Neural progenitor cell (in vitro differentiated cells): ENCODE data around the gene RSPH6A. TPM values are rescaled to one million over a fixed set of nuclear protein-coding genes. Genes with fewer than 3 reads are reported as not detected.

ENCODE experiments used
- DNase-seq: peaks from one replicate; pipeline ENCODE4 v3.0.0-alpha.2; 2016; ENCODE audit warnings: low spot score
- H2AFZ ChIP-seq: fragments of 200-600 bp; sonication (generic); replicated peaks from 2 replicates; pipeline ENCODE4 v1.6.1; 2016; ENCODE audit warnings: antibody characterized with exemption
- H3F3A ChIP-seq: fragments of 200-600 bp; sonication (generic); 2 replicates; pipeline ENCODE4 v1.6.1; 2016; ENCODE audit warnings: antibody characterized with exemption, low read depth
- H3K27ac ChIP-seq: fragments of 200-600 bp; sonication (generic); 2 replicates; pipeline ENCODE4 v1.5.1; 2016; ENCODE audit warnings: mild to moderate bottlenecking
- H3K27me3 ChIP-seq: fragments of 200-600 bp; sonication (generic); 2 replicates; pipeline ENCODE4 v1.6.1; 2016; ENCODE audit warnings: mild to moderate bottlenecking, moderate library complexity
- H3K36me3 ChIP-seq: fragments of 200-600 bp; sonication (generic); 2 replicates; pipeline ENCODE4 v1.5.1; 2016
- H3K4me1 ChIP-seq: fragments of 200-600 bp; sonication (generic); 2 replicates; pipeline ENCODE4 v1.6.1; 2016; ENCODE audit warnings: mixed run types
- H3K4me2 ChIP-seq: fragments of 200-600 bp; sonication (generic); 2 replicates; pipeline ENCODE4 v1.6.1; 2016
- H3K4me3 ChIP-seq: fragments of 200-600 bp; sonication (generic); 2 replicates; pipeline ENCODE4 v1.5.1; 2016
- H3K79me2 ChIP-seq: fragments of 200-600 bp; sonication (generic); 2 replicates; pipeline ENCODE4 v1.6.1; 2016; ENCODE audit warnings: low read depth
- H3K9ac ChIP-seq: fragments of 200-600 bp; sonication (generic); 2 replicates; pipeline ENCODE4 v1.6.1; 2016
- H3K9me3 ChIP-seq: fragments of 200-600 bp; sonication (generic); 2 replicates; pipeline ENCODE4 v1.5.1; 2016; ENCODE audit warnings: low read depth
- H4K20me1 ChIP-seq: fragments of 200-600 bp; sonication (generic); 2 replicates; pipeline ENCODE4 v1.6.1; 2016; ENCODE audit warnings: low read depth
- H3K27ac Mint-ChIP-seq: 3 replicates; pipeline ENCODE4 v1.8.0; 2021; ENCODE audit warnings: mixed read lengths
- H3K27me3 Mint-ChIP-seq: 2 replicates; pipeline ENCODE4 v1.8.0; 2022; ENCODE audit warnings: low read depth, mild to moderate bottlenecking, inconsistent platforms, moderate library complexity, mixed read lengths; ENCODE audit not compliant: insufficient read depth
- H3K36me3 Mint-ChIP-seq: 3 replicates; pipeline ENCODE4 v1.8.0; 2021; ENCODE audit warnings: mixed read lengths
- H3K4me1 Mint-ChIP-seq: 3 replicates; pipeline ENCODE4 v1.8.0; 2021; ENCODE audit warnings: mixed read lengths
- H3K4me3 Mint-ChIP-seq: 3 replicates; pipeline ENCODE4 v1.8.0; 2021; ENCODE audit warnings: mild to moderate bottlenecking, moderate library complexity, mixed read lengths
- H3K9me3 Mint-ChIP-seq: 3 replicates; pipeline ENCODE4 v1.8.0; 2020; ENCODE audit warnings: mixed read lengths
- EZH2 ChIP-seq: fragments of 200-600 bp; sonication (generic); IDR thresholded peaks from 2 replicates; pipeline ENCODE4 v1.6.1; 2017; ENCODE audit warnings: antibody characterized with exemption, mild to moderate bottlenecking, moderate library complexity
- EZH2phosphoT487 ChIP-seq: fragments of 200-600 bp; sonication (generic); IDR thresholded peaks from 2 replicates; pipeline ENCODE4 v1.6.1; 2017; ENCODE audit warnings: antibody characterized with exemption
- total RNA-seq: library from RNA; depleted of rRNA; stranded (reverse); fragments of >200 nt; gene quantifications from 2 replicates; pipeline ENCODE4 v1.2.3, GENCODE V29; 2015; ENCODE audit warnings: low replicate concordance
- TF ChIP-seq, protein P1 (sequence below): fragments of 200-600 bp; sonication (generic); IDR thresholded peaks from 2 replicates; pipeline ENCODE4 v1.5.1; 2017; ENCODE audit warnings: antibody characterized with exemption, mild to moderate bottlenecking

The RSPH6A gene
- total RNA-seq, 1 donor from 2014 or later = not detected

DNA sequence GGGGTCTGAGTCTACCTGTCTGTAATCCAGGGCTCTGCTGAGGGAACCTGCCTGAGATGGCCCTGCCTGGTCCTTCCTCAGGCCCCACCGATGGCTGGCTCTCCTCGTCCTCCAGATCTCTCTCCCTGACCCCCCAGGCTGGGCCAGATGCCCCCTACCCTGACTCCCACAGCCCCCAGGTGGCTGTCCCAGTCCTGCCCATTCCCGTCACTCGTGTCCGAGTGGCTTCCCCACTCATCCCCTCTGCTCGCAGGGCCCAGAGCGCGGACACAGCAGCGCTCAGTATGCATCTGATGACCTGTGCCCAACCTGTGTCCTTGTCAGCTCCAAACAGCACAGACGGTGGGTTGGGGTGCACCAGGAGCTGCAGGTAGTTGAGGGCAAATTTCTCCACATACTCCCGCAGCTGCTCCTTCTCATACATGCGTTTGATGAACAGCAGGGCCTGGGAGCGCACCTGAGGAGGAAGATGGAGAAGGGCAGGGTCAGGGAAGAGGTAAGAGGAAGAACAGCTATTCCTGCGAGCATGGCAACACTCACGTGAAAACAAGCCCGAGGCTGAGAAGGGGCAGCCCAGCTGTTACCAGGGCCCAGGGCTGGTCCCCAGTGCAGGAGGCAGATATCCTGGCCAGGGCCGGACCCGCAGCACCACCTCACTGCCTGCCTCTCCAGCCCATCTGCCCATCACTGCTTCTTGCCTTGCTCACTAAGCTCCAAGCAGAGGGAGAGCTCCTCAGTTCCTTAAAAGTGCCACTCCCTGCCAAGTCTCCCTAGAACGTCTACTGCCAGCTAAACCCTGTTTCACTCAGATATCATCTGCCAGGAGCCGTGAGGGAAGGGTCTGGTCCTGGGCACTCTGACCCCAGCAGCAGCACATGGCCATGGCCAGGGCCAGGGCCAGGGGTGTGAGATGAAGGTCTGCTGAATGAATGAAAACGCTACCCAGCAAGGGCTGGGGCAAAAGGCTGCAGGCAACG, 11.1 kb upstream of the RSPH6A start:
- Mint-ChIP-seq H3K27ac (peak overlapping the region; percentile 29), H3K9me3 (no peaks in the 10 kb centered on the region), H3K4me3 (no peak overlapping the region), H3K4me1 (peaks cover 4% of the 10 kb centered on the region), H3K27me3 (peaks cover 11% of the 10 kb centered on the region), H3K36me3 (peaks cover 29% of the 10 kb centered on the region)
- TF ChIP-seq, protein P1, sequence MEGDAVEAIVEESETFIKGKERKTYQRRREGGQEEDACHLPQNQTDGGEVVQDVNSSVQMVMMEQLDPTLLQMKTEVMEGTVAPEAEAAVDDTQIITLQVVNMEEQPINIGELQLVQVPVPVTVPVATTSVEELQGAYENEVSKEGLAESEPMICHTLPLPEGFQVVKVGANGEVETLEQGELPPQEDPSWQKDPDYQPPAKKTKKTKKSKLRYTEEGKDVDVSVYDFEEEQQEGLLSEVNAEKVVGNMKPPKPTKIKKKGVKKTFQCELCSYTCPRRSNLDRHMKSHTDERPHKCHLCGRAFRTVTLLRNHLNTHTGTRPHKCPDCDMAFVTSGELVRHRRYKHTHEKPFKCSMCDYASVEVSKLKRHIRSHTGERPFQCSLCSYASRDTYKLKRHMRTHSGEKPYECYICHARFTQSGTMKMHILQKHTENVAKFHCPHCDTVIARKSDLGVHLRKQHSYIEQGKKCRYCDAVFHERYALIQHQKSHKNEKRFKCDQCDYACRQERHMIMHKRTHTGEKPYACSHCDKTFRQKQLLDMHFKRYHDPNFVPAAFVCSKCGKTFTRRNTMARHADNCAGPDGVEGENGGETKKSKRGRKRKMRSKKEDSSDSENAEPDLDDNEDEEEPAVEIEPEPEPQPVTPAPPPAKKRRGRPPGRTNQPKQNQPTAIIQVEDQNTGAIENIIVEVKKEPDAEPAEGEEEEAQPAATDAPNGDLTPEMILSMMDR = no peak
- no peak for TF ChIP-seq EZH2phosphoT487
- TF ChIP-seq EZH2 = no peak
- DNase-seq = no peak
- no peaks in the 10 kb centered on the region for H3K36me3 ChIP-seq
- H3F3A ChIP-seq = no peaks in the 10 kb centered on the region
- no peaks in the 10 kb centered on the region for H4K20me1 ChIP-seq
- no peak overlapping the region for H2AFZ ChIP-seq
- no peaks in the 10 kb centered on the region for H3K9me3 ChIP-seq
- no peak overlapping the region for H3K4me3 ChIP-seq
- H3K4me2 ChIP-seq = no peak overlapping the region
- H3K9ac ChIP-seq = no peak overlapping the region
- H3K27ac ChIP-seq = no peak overlapping the region
- H3K4me1 ChIP-seq = no peaks in the 10 kb centered on the region
- H3K79me2 ChIP-seq = no peaks in the 10 kb centered on the region
- H3K27me3 ChIP-seq = no peaks in the 10 kb centered on the region

DNA sequence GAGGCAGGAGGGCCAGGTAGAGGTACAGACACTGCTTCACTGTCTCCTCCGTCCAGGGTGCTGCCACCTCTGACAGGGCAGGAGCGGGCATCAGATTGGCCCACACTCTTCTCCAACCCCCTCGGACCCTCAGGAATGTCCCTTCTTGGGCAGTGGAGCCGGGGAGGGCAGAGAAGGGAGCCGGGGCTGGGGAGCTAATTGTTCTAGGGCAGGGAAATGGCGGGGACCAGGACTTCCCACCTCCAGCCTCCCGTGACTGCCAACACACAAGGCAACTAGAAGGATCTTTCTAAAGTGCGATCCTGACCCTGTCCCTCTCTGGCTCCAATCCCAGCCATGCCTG, 10.1 kb upstream of the RSPH6A start:
- peaks cover 26% of the 10 kb centered on the region for H3K36me3 Mint-ChIP-seq
- no peaks in the 10 kb centered on the region for H3K4me1 ChIP-seq
- no peak overlapping the region for H3K4me3 ChIP-seq
- no peak overlapping the region for H3K4me2 ChIP-seq
- H3K79me2 ChIP-seq = no peaks in the 10 kb centered on the region
- H3K9me3 ChIP-seq = no peaks in the 10 kb centered on the region
- no peak overlapping the region for H3K27ac ChIP-seq
- H3K9ac ChIP-seq = no peak overlapping the region
- no peaks in the 10 kb centered on the region for H4K20me1 ChIP-seq
- H3K27ac Mint-ChIP-seq = no peak overlapping the region
- no peaks in the 10 kb centered on the region for H3K36me3 ChIP-seq
- no peak overlapping the region for H2AFZ ChIP-seq
- peaks cover 10% of the 10 kb centered on the region for H3K27me3 Mint-ChIP-seq
- no peak overlapping the region for H3K4me3 Mint-ChIP-seq
- DNase-seq = no peak
- H3K4me1 Mint-ChIP-seq = peaks cover 4% of the 10 kb centered on the region
- TF ChIP-seq EZH2 (no peak), EZH2phosphoT487 (no peak)
- TF ChIP-seq, protein P1 = no peak
- H3K27me3 ChIP-seq = no peaks in the 10 kb centered on the region
- no peaks in the 10 kb centered on the region for H3K9me3 Mint-ChIP-seq
- no peaks in the 10 kb centered on the region for H3F3A ChIP-seq

DNA sequence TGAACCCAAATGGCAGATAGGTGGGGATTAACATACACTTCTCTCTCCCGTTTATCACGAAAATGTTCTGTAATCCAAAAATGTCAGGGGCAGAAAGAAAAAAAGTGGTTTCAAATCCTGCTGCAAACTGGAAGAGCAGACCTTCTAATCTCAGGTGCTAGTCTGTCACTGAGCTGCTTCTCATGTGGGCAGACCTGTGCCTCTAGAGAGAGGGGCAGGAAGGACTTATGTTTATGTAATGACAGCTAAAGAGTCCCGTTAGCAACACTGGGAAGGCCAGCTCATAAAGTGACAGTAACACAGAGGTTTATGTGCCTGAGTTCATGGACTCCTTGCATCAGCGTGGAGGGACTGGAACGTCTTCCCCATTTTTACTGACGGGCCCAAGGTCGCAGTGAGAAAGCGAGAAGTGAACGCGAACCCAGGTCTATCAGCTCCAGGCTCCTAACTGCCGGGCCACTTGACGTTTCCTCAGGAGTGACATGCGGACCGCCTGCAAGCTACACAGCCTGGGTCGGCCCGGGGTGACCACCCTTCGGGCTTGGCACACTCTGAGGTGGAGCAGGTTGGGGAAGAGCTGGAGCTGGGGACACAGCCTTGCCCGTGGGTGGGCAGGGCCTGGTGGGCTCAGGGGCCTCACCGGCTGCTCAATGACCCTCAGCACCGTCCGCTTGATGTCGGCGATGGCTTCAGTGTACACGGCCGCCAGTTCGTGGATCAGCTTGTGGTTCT, 9.6 kb upstream of the RSPH6A start:
- H3F3A ChIP-seq = no peaks in the 10 kb centered on the region
- no peaks in the 10 kb centered on the region for H3K27me3 ChIP-seq
- no peak overlapping the region for H3K4me3 ChIP-seq
- no peaks in the 10 kb centered on the region for H3K36me3 ChIP-seq
- H4K20me1 ChIP-seq = no peaks in the 10 kb centered on the region
- H3K9me3 ChIP-seq = no peaks in the 10 kb centered on the region
- H3K9me3 Mint-ChIP-seq = no peaks in the 10 kb centered on the region
- H2AFZ ChIP-seq = no peak overlapping the region
- H3K4me2 ChIP-seq = no peak overlapping the region
- no peaks in the 10 kb centered on the region for H3K4me1 ChIP-seq
- peaks cover 26% of the 10 kb centered on the region for H3K36me3 Mint-ChIP-seq
- no peak overlapping the region for H3K27ac ChIP-seq
- H3K9ac ChIP-seq = no peak overlapping the region
- H3K27me3 Mint-ChIP-seq = peaks cover 10% of the 10 kb centered on the region
- H3K4me3 Mint-ChIP-seq = no peak overlapping the region
- H3K79me2 ChIP-seq = no peaks in the 10 kb centered on the region
- H3K4me1 Mint-ChIP-seq = peaks cover 4% of the 10 kb centered on the region
- DNase-seq = no peak
- TF ChIP-seq, protein P1 = no peak
- H3K27ac Mint-ChIP-seq = no peak overlapping the region
